Mesothelial cell of epicardium (in vitro differentiated cells): ENCODE results near the gene LAMA2. TPM values are rescaled to one million over a fixed set of nuclear protein-coding genes. Genes with fewer than 3 reads are reported as not detected.

Source experiments
- DNase-seq, 2 experiments: peaks; one replicate each; pipeline ENCODE4 v3.0.0; 2021; ENCODE audit warnings: low spot score in 2 of 2; ENCODE audit not compliant: unreplicated experiment in 2 of 2
- H3K27ac Mint-ChIP-seq: 2 replicates; pipeline ENCODE4 v1.8.0; 2021; ENCODE audit warnings: mixed read lengths
- H3K27me3 Mint-ChIP-seq: 2 replicates; pipeline ENCODE4 v1.8.0; 2021; ENCODE audit warnings: low read depth, mixed read lengths
- H3K36me3 Mint-ChIP-seq: 2 replicates; pipeline ENCODE4 v1.8.0; 2021; ENCODE audit warnings: mixed read lengths
- H3K4me1 Mint-ChIP-seq: 2 replicates; pipeline ENCODE4 v1.8.0; 2021; ENCODE audit warnings: mixed read lengths
- H3K4me3 Mint-ChIP-seq: 2 replicates; pipeline ENCODE4 v1.8.0; 2021; ENCODE audit warnings: mild to moderate bottlenecking, moderate library complexity, mixed read lengths
- H3K9me3 Mint-ChIP-seq: 2 replicates; pipeline ENCODE4 v1.8.0; 2021; ENCODE audit warnings: mixed read lengths
- CTCF ChIP-seq: fragments of 200-600 bp; sonication (generic); IDR thresholded peaks from one replicate; pipeline ENCODE4 v1.5.0; 2021; ENCODE audit warnings: antibody characterized with exemption; ENCODE audit not compliant: unreplicated experiment
- total RNA-seq: library from RNA; stranded (reverse); gene quantifications from 3 replicates; pipeline ENCODE4 v1.2.1, GENCODE V29; 2021

LAMA2 gene
- total RNA-seq, 1 donor from 2014 or later = 63.2 TPM

GRCh38 chr6:129498541-129498940 is 615.6 kb downstream of the LAMA2 start:
- no peak for DNase-seq
- no peaks in the 10 kb centered on the region for H3K27me3 Mint-ChIP-seq

GRCh38 chr6:129498950-129499842 is 616.3 kb downstream of the LAMA2 start:
- Mint-ChIP-seq H3K27ac (peak overlapping the region; percentile 10), H3K9me3 (no peaks in the 10 kb centered on the region), H3K36me3 (peaks cover 5% of the 10 kb centered on the region), H3K27me3 (no peaks in the 10 kb centered on the region), H3K4me1 (peaks cover 39% of the 10 kb centered on the region), H3K4me3 (peak overlapping the region; percentile 6)
- peak; percentile 69 for TF ChIP-seq CTCF
- DNase-seq = no peak

More at GRCh38 chr6:129498541-129498940, 615.6 kb downstream of the LAMA2 start:
- no peak for TF ChIP-seq CTCF
- H3K4me3 Mint-ChIP-seq = peak overlapping the region; percentile 6
- H3K9me3 Mint-ChIP-seq = no peaks in the 10 kb centered on the region
- peaks cover 39% of the 10 kb centered on the region for H3K4me1 Mint-ChIP-seq
- H3K27ac Mint-ChIP-seq = no peak overlapping the region
- peaks cover 9% of the 10 kb centered on the region for H3K36me3 Mint-ChIP-seq

- H3K36me3 Mint-ChIP-seq = peaks cover 3% of the 10 kb centered on the region
- DNase-seq = no peak
- H3K27ac Mint-ChIP-seq = no peak overlapping the region
- H3K9me3 Mint-ChIP-seq = no peaks in the 10 kb centered on the region
- H3K4me3 Mint-ChIP-seq = no peak overlapping the region
- H3K4me1 Mint-ChIP-seq = peaks cover 41% of the 10 kb centered on the region
- no peaks in the 10 kb centered on the region for H3K27me3 Mint-ChIP-seq
- no peak for TF ChIP-seq CTCF
Observed at GRCh38 chr6:129499843-129500219, 616.9 kb downstream of the LAMA2 start.

GRCh38 chr6:129500958-129501739 is 618.2 kb downstream of the LAMA2 start:
- DNase-seq = no peak
- Mint-ChIP-seq H3K4me3 (no peak overlapping the region), H3K27ac (peak overlapping the region; percentile 89), H3K27me3 (no peaks in the 10 kb centered on the region), H3K36me3 (peaks cover 2% of the 10 kb centered on the region), H3K4me1 (peaks cover 41% of the 10 kb centered on the region), H3K9me3 (no peaks in the 10 kb centered on the region)
- peak; percentile 26 for TF ChIP-seq CTCF

- H3K36me3 Mint-ChIP-seq = peaks cover 2% of the 10 kb centered on the region
- no peaks in the 10 kb centered on the region for H3K9me3 Mint-ChIP-seq
- DNase-seq = no peak
- peak overlapping the region; percentile 89 for H3K27ac Mint-ChIP-seq
- H3K4me3 Mint-ChIP-seq = no peak overlapping the region
- no peak for TF ChIP-seq CTCF
- peaks cover 41% of the 10 kb centered on the region for H3K4me1 Mint-ChIP-seq
- no peaks in the 10 kb centered on the region for H3K27me3 Mint-ChIP-seq
Observed at GRCh38 chr6:129501740-129502660, 619.1 kb downstream of the LAMA2 start.
